Ovary (tissue), 9 donors: ENCODE results near the gene ATP4B. TPM values are rescaled to one million over a fixed set of nuclear protein-coding genes. Genes with fewer than 3 reads are reported as not detected.

Source experiments
- DNase-seq, 5 donors: peaks; one replicate each; pipeline ENCODE4 v3.0.0-alpha.2; 2019 to 2020
- H3K27ac ChIP-seq, 2 donors: fragments of 200-600 bp; one replicate each; pipeline versions ENCODE4 v1.5.1 to v1.8.0; 2019 to 2022
- H3K27me3 ChIP-seq: fragments of 200-600 bp; one replicate; pipeline ENCODE4 v1.8.0; 2022
- H3K36me3 ChIP-seq: fragments of 200-600 bp; sonication (generic); one replicate; pipeline ENCODE4 v1.5.1; 2019
- H3K4me1 ChIP-seq: one replicate; pipeline ENCODE4 v1.8.1; 2013; ENCODE audit warnings: mild to moderate bottlenecking, moderate library complexity; ENCODE audit not compliant: insufficient read depth
- H3K4me3 ChIP-seq: fragments of 200-600 bp; sonication (generic); one replicate; pipeline ENCODE4 v1.5.1; 2017
- H3K9me3 ChIP-seq, 2 donors: fragments of 200-600 bp in 1 of 2; sonication (generic) in 1 of 2; one replicate each; pipeline versions ENCODE4 v1.5.1 to v1.8.1; 2013 to 2019; ENCODE audit warnings: mild to moderate bottlenecking in 1 of 2, moderate library complexity in 1 of 2
- EP300 ChIP-seq: sonication (generic); formaldehyde crosslinking; IDR thresholded peaks from one replicate; pipeline ENCODE4 v1.6.1; 2017; ENCODE audit warnings: antibody characterized with exemption
- POLR2A ChIP-seq: fragments of 450-650 bp; IDR thresholded peaks from one replicate; pipeline ENCODE4 v1.6.1; 2017; ENCODE audit warnings: antibody characterized with exemption, mild to moderate bottlenecking, moderate library complexity
- WGBS, 3 donors: extraction: QIAGEN DNeasy Blood & Tissue Kit in 1 of 3; methylation state at CpG; one replicate each; pipeline versions ENCODE4 v1.1.5 to v1.1.7; 2013 to 2017; 5-methylcytosine and 5-hydroxymethylcytosine counted together
- intact Hi-C, 4 donors: fragments of 100-400 bp; cut with DNase I; formaldehyde crosslinking; loops; one replicate each; pipeline versions ENCODE4 v1.11.0 to v1.15.1; 2022 to 2023
- polyA plus RNA-seq, 2 donors: library from polyadenylated mRNA; stranded (reverse); fragments of 200-250 nt in 1 of 2; fragments of 350-450 nt in 1 of 2; fragmentation: Illumina TruSeq in 1 of 2; extraction: RNeasy Lipid Tissue Mini Kit (QIAGEN cat#74804) in 1 of 2; gene quantifications; one replicate each; pipeline ENCODE4 v1.2.3, GENCODE V29; 2013 to 2014
- total RNA-seq, 7 donors: library from RNA; depleted of rRNA in 2 of 7; stranded (reverse); fragments of >200 nt in 2 of 7; fragmentation: NEBNext Ultra II Directional in 3 of 7; extraction: Animal tissue kit (Norgen Biotek cat#: 25700) in 3 of 7; gene quantifications; one replicate each; pipeline versions ENCODE4 v1.1.0 to v1.2.4, GENCODE V29; 2016 to 2023
- TF ChIP-seq, protein P1 (sequence below), 3 donors: fragments of 450-650 bp in 2 of 3; fragments of 200-600 bp in 1 of 3; IDR thresholded peaks; one replicate each; pipeline versions ENCODE4 v1.5.1 to v1.8.0; 2016 to 2022; ENCODE audit warnings: antibody characterized with exemption in 3 of 3, mild to moderate bottlenecking in 1 of 3
- donor health status: DM: no; HTN: no; CAD: no; lungs with moderate emphysema.
- donor health status: DM: no; HTN: no; CAD: no.
- donor health status: Bipolar disorder and iron deficiency.
- donor health status: DM: yes; HTN: yes; CAD: no.
- donor health status: DM: no; HTN: no; CAD: no.
- donor health status: DM: yes; HTN: yes; CAD: no.

Gene ATP4B
- total and polyA plus RNA-seq, 9 donors: 0.28 TPM; not detected in 8

DNA sequence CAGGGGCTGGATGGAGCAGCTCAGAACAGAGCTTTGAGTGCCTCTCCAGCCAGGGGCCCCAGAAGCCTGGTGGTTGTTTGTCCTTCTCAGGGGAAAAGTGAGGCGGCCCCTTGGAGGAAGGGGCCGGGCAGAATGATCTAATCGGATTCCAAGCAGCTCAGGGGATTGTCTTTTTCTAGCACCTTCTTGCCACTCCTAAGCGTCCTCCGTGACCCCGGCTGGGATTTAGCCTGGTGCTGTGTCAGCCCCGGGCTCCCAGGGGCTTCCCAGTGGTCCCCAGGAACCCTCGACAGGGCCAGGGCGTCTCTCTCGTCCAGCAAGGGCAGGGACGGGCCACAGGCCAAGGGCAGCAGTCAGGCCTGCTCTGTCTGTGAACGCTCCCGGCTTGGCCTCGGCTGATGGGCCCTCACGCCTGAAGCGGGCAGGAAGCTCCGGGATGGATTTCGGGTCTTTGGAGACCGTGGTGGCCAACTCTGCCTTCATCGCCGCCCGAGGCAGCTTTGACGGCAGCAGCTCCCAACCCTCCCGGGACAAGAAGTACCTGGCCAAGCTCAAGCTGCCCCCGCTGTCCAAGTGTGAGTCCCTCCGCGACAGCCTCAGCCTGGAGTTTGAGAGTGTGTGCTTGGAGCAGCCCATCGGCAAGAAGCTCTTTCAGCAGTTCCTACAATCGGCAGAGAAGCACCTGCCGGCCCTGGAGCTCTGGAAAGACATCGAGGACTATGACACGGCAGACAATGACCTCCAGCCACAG, 9.1 kb upstream of the ATP4B start, which contains the start of gene GRK1:
TSS of gene GRK1 (plus strand) at position 269 of the 751 bp plus-strand sequence. CDS start at position 437, 168 bp downstream.
- WGBS, 3 donors: 80 to 84% (median 81%) methylated on average over 30 to 32 of the region's 32 CpGs
- H3K27ac ChIP-seq: no peak within 1 kb of the TSS
- no peak within 1 kb of the TSS for H3K4me3 ChIP-seq
- no peaks in the 10 kb centered on the region for H3K4me1 ChIP-seq
- intact Hi-C loops: no loop called here
- TF ChIP-seq POLR2A (no peak), EP300 (no peak)
- TF ChIP-seq, protein P1, sequence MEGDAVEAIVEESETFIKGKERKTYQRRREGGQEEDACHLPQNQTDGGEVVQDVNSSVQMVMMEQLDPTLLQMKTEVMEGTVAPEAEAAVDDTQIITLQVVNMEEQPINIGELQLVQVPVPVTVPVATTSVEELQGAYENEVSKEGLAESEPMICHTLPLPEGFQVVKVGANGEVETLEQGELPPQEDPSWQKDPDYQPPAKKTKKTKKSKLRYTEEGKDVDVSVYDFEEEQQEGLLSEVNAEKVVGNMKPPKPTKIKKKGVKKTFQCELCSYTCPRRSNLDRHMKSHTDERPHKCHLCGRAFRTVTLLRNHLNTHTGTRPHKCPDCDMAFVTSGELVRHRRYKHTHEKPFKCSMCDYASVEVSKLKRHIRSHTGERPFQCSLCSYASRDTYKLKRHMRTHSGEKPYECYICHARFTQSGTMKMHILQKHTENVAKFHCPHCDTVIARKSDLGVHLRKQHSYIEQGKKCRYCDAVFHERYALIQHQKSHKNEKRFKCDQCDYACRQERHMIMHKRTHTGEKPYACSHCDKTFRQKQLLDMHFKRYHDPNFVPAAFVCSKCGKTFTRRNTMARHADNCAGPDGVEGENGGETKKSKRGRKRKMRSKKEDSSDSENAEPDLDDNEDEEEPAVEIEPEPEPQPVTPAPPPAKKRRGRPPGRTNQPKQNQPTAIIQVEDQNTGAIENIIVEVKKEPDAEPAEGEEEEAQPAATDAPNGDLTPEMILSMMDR (IDR thresholded peaks at IDR 0.05): no peak
- H3K36me3 ChIP-seq: no peaks in the 10 kb centered on the region
- DNase-seq: peak in 3 of 5 donors; percentile 5 to 29 (median 7)
- no peaks in the 10 kb centered on the region for H3K27me3 ChIP-seq
- no peaks in the 10 kb centered on the region for H3K9me3 ChIP-seq

DNA sequence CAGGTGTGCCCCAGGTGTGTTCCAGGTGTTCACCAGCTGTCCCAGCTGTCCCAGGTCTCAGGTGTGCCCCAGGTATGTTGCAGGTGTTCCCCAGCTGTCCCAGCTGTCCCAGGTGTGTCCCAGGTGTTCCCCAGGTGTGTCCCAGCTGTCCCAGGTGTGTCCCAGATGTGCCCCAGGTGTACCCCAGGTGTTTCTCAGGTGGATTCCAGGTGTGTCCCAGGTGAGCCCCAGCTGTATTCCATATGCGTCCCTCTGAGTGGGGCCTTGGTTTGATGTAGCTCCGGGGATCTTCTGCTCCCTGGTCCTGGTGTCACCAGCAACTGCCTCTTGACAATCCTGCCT, 8.3 kb upstream of the ATP4B start:
- Histone ChIP-seq H3K4me3 (no peak overlapping the region), H3K36me3 (no peaks in the 10 kb centered on the region), H3K4me1 (no peaks in the 10 kb centered on the region), H3K27me3 (no peaks in the 10 kb centered on the region), H3K27ac (no peak overlapping the region), H3K9me3 (no peaks in the 10 kb centered on the region)
- intact Hi-C loops: no loop called here
- 85 to 93% (median 85%) methylated on average over 2 of the region's 2 CpGs for WGBS, 3 donors
- peak in 2 of 5 donors; percentile 3 to 4 for DNase-seq
- TF ChIP-seq POLR2A (no peak), EP300 (no peak)
- TF ChIP-seq, protein P1 (IDR thresholded peaks at IDR 0.05): no peak

DNA sequence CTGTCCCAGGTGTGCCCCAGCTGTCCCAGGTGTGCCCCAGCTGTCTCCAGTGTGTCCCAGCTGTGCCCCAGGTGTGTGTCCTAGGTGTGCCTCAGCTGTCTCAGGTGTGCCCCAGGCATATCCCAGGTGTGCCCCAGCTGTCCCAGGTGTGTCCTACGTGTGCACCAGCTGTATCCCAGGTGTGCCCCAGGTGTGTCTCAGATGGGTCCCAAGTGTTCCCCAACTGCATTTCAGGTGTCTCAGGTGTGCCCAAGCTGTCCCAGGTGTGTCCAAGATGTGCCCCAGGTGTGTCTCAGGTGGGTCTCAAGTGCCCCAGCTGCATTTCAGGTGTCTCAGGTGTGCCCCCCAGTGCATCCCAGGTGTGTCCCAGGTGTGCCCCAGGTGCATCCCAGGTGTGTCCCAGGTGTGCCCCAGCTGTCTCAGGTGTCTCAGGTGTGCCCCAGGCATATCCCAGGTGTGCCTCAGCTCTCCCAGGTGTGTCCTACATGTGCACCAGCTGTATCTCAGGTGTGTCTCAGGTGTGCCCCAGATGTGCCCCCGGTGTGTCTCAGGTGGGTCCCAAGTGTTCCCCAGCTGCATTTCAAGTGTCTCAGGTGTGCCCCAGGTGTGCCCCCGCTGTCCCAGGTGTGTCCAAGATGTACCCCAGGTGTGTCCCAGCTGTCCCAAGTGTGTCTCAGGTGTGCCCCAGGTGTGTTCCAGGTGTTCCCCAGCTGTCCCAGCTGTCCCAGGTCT, 7.8 kb upstream of the ATP4B start:
- TF ChIP-seq, protein P1 (IDR thresholded peaks at IDR 0.05): no peak
- TF ChIP-seq POLR2A (no peak), EP300 (no peak)
- 76 to 93% (median 87%) methylated on average over 3 of the region's 3 CpGs for WGBS, 3 donors
- peak in 3 of 5 donors; percentile 2 to 23 (median 7) for DNase-seq
- intact Hi-C loops: no loop called here
- no peaks in the 10 kb centered on the region for H3K4me1 ChIP-seq
- H3K36me3 ChIP-seq: no peaks in the 10 kb centered on the region
- H3K27me3 ChIP-seq: no peaks in the 10 kb centered on the region
- no peaks in the 10 kb centered on the region for H3K9me3 ChIP-seq
- H3K4me3 ChIP-seq: no peak overlapping the region
- no peak overlapping the region for H3K27ac ChIP-seq

DNA sequence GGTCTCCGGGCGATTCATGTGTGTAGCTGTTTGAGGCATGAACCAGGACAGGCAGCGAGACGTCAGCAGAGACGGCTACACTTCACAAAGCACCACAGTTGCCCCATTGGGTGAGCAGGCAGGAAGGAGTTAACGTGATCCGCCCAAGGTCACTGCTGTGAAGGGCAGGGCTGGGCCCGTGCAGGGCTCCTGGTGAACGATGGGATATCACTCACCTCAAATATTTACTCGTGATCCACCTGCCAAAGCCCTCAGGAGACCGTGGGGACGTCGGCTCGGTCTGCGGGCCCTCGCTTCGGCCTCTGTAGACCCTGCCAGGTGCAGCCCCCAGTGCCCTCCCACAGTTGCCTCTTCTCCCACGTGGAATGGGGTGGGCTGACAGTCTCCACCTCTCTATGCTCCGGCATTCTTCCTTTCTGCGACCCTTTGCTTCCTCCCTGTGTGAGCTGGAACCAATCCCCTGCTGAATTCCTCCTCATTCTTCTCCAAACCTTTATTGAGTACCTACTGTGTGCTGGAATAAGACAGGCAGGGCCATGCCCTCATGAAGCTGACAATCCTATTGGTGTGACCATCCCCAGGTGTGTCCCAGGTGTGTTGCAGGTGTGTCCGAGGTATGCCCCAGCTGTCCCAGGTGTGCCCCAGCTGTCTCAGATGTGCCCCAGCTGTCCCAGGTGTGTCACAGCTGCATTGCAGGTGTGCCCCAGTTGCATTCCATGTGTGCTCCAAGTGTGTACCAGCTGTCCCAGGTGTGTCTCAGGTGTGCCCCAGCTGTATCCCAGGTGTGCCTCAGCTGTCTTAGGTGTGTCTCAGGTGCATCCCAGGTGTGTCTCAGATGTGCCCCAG, 7.0 kb upstream of the ATP4B start:
- DNase-seq: peak in 2 of 5 donors; percentile 3 to 17
- Histone ChIP-seq H3K27me3 (no peaks in the 10 kb centered on the region), H3K4me3 (no peak overlapping the region), H3K4me1 (no peaks in the 10 kb centered on the region), H3K9me3 (no peaks in the 10 kb centered on the region), H3K36me3 (no peaks in the 10 kb centered on the region), H3K27ac (no peak overlapping the region)
- TF ChIP-seq EP300 (no peak), POLR2A (no peak)
- TF ChIP-seq, protein P1 (IDR thresholded peaks at IDR 0.05): no peak
- intact Hi-C loops: no loop called here
- WGBS, 3 donors: 38 to 59% (median 45%) methylated on average over 21 of the region's 21 CpGs
